K562 (cell line): Measurements from ENCODE around the gene SOX21. TPM values are rescaled to one million over a fixed set of nuclear protein-coding genes. Genes with fewer than 3 reads are reported as not detected.

Experiments
- ATAC-seq: fragments of 200-7000 bp; cut with Tn5 transposase; 3 replicates; pipeline ENCODE4 v1.9.1; 2020; ENCODE audit warnings: moderate library complexity
- BruUV-seq: library from RNA; stranded (reverse); fragments of 400-500 nt; replicated peaks from 2 replicates; lab custom pipeline; 2021; lab: Mats Ljungman, UMichigan
- CTCF ChIA-PET: fragments of 300-600 bp; formaldehyde crosslinking; extraction: SDS; loops from one replicate; lab custom pipeline; 2021; ENCODE audit warnings: low intra/inter-chr PET ratio; lab: Yijun Ruan, JAX
- POLR2A ChIA-PET: fragments of 300-600, 350-650 bp; sonication (Branson Sonifier 250); formaldehyde crosslinking; extraction: SDS; loops from one replicate; lab custom pipeline; 2021; ENCODE audit warnings: antibody characterized with exemption, inconsistent platforms; lab: Yijun Ruan, JAX
- DNase-seq, 4 experiments: peaks; one replicate each; pipeline versions ENCODE4 v3.0.0 to v3.0.0-alpha.2; 2011 to 2018; ENCODE audit warnings: low spot score in 3 of 4, mixed read lengths in 3 of 4; ENCODE audit errors: extremely low read depth in 1 of 4
- FAIRE-seq: peaks from 2 replicates; lab custom pipeline; 2011; peaks lifted over from hg19 to GRCh38; lab: Jason Lieb, UNC
- H2AFZ ChIP-seq: 2 replicates; pipeline ENCODE4 v1.6.0; 2011; ENCODE audit warnings: low read depth, low read length, control low read depth, inconsistent platforms
- H3K27ac ChIP-seq: fragments of 200-600 bp; 3 replicates; pipeline ENCODE4 v1.8.0; 2011; ENCODE audit warnings: low read depth, mild to moderate bottlenecking, control low read depth, inconsistent platforms, low read length, moderate library complexity, mixed read lengths; ENCODE audit errors: extremely low read depth
- H3K27me3 ChIP-seq, 2 experiments: fragments of 300-600 bp in 1 of 2; 2 replicates in 1 of 2; 3 replicates in 1 of 2; pipeline versions ENCODE4 v1.6.0 to v1.8.0; 2011; ENCODE audit warnings: inconsistent platforms in 2 of 2, low read length in 2 of 2, mild to moderate bottlenecking in 1 of 2, mixed read lengths in 1 of 2, moderate library complexity in 1 of 2; ENCODE audit not compliant: control insufficient read depth in 2 of 2, insufficient read depth in 2 of 2
- H3K36me3 ChIP-seq: fragments of 300-600 bp; 3 replicates; pipeline ENCODE4 v1.8.0; 2011; ENCODE audit warnings: mild to moderate bottlenecking, low read length, inconsistent platforms; ENCODE audit not compliant: control insufficient read depth, insufficient read depth
- H3K4me1 ChIP-seq, 2 experiments: fragments of 200-600 bp in 1 of 2; replicated peaks in 1 of 2; 2 replicates in 1 of 2; 3 replicates in 1 of 2; pipeline versions ENCODE4 v1.5.1 to v1.8.0; 2011; ENCODE audit warnings: inconsistent platforms in 2 of 2, low read length in 2 of 2, mild to moderate bottlenecking in 1 of 2, mixed read lengths in 1 of 2, moderate library complexity in 1 of 2; ENCODE audit not compliant: control insufficient read depth in 2 of 2, insufficient read depth in 2 of 2
- H3K4me2 ChIP-seq: 2 replicates; pipeline ENCODE4 v1.6.1; 2011; ENCODE audit warnings: low read length, control low read depth, inconsistent platforms, mixed read lengths; ENCODE audit not compliant: insufficient read depth
- H3K4me3 ChIP-seq: fragments of 200-600 bp; sonication (generic), shearing (Covaris generic); 2 replicates; pipeline ENCODE4 v1.5.1; 2016; ENCODE audit warnings: control low read depth, inconsistent platforms
- H3K79me2 ChIP-seq: fragments of 200-600 bp; 3 replicates; pipeline ENCODE4 v1.8.0; 2011; ENCODE audit warnings: low read length, inconsistent platforms; ENCODE audit not compliant: control insufficient read depth, insufficient read depth
- H3K9ac ChIP-seq, 2 experiments: 2 replicates each; pipeline versions ENCODE4 v1.6.0 to v1.6.1; 2011; ENCODE audit warnings: low read depth in 2 of 2, low read length in 2 of 2, control low read depth in 1 of 2, inconsistent platforms in 1 of 2, mild to moderate bottlenecking in 1 of 2, mixed read lengths in 1 of 2; ENCODE audit not compliant: insufficient read depth in 1 of 2
- H3K9me1 ChIP-seq: one replicate; pipeline ENCODE4 v1.6.0; 2011; ENCODE audit warnings: inconsistent platforms, mild to moderate bottlenecking, low read length, moderate library complexity; ENCODE audit not compliant: control insufficient read depth, insufficient read depth
- H3K9me3 ChIP-seq: replicated peaks from 2 replicates; pipeline ENCODE4 v1.5.1; 2011; ENCODE audit warnings: low read depth, low read length, inconsistent platforms; ENCODE audit not compliant: control insufficient read depth, insufficient read depth
- H4K20me1 ChIP-seq: replicated peaks from 2 replicates; pipeline ENCODE4 v1.6.1; 2011; ENCODE audit warnings: low read length, inconsistent platforms, mixed read lengths; ENCODE audit not compliant: control insufficient read depth, insufficient read depth
- HDAC2 ChIP-seq: fragments of 450-650 bp; IDR thresholded peaks from 2 replicates; pipeline ENCODE4 v1.6.1; 2016; ENCODE audit warnings: mild to moderate bottlenecking
- HMG20A ChIP-seq: fragments of 450-650 bp; formaldehyde crosslinking; conservative IDR thresholded peaks from 2 replicates; pipeline ENCODE4 v1.4.0; 2020; ENCODE audit warnings: mild to moderate bottlenecking, mixed read lengths
- TSC22D4 ChIP-seq: fragments of 450-650 bp; IDR thresholded peaks from 2 replicates; pipeline ENCODE4 v1.6.1; 2016; ENCODE audit warnings: missing genetic modification characterization, missing biosample characterization, control low read depth
- ZNF24 ChIP-seq: fragments of 450-650 bp; IDR thresholded peaks from 2 replicates; pipeline ENCODE4 v1.6.1; 2016
- WGBS: fragments of 100-300 bp; shearing (Covaris generic); methylation state at CpG from one replicate; pipeline ENCODE4 v1.1.6; 2016; ENCODE audit warnings: low coverage, mixed read lengths; ENCODE audit not compliant: insufficient coverage; ENCODE audit errors: missing lambda C conversion rate; 5-methylcytosine and 5-hydroxymethylcytosine counted together
- in situ Hi-C: fragments of 300-500 bp; cut with MboI; formaldehyde crosslinking; loops from 4 replicates; pipeline ENCODE4 v1.15.0; 2018; ENCODE audit warnings: inconsistent platforms, mixed read lengths
- intact Hi-C: fragments of 100-400 bp; cut with micrococcal nuclease; formaldehyde crosslinking; loops from 2 replicates; pipeline ENCODE4 v1.14.2; 2022
- polyA plus RNA-seq, 8 experiments: library from polyadenylated mRNA; depleted of rRNA in 4 of 8; stranded (reverse) in 5 of 8; unstranded in 3 of 8; fragments of >200 nt; fragmentation: Nextera tagmentation in 2 of 8; fragmentation: Illumina TruSeq in 1 of 8; extraction: Ambion mirVana in 2 of 8; extraction: Trizol in 1 of 8; gene quantifications; 2 replicates each; pipeline versions ENCODE4 v1.2.1 to v1.2.3, GENCODE V29; 2011 to 2014; ENCODE audit warnings: inconsistent platforms in 1 of 8, missing spikeins in 1 of 8
- total RNA-seq, 7 experiments: library from RNA; depleted of rRNA in 6 of 7; stranded (reverse); fragments of >200 nt in 6 of 7; fragmentation: Illumina TruSeq in 2 of 7; extraction: Trizol in 2 of 7; gene quantifications; 2 replicates each; pipeline versions ENCODE4 v1.2.1 to v1.2.3, GENCODE V29; 2011 to 2021; ENCODE audit warnings: low replicate concordance in 1 of 7
- TF ChIP-seq, protein P1 (sequence below): sonication (generic); formaldehyde crosslinking; IDR thresholded peaks from 2 replicates; pipeline ENCODE4 v1.8.1; 2023; ENCODE audit warnings: mild to moderate bottlenecking, missing genetic modification reagents

SOX21 gene
- total and polyA plus RNA-seq, 9 of the 15 experiments (the other 6 are each of a cell fraction or from before 2014, with no cell fraction given): 0.07 TPM; not detected in 8

DNA sequence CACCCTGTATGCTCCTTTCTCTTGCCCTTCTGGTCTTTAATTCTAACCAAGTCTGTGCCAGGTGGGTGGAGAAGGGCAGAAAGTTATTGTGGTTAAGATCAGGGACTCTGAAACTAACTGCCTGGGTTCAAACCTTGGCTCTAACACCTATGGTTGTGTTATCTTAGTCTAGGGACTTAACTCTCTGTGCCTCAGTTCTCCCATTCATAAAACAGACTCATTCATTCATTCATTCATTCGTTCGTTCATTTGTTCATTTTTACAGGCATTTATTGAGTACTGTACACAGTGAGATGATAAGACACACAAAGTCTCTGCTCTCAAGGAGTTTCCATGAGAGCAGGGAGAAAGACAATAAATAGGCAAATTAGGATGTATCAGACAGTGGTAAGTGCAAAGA lies 30.1 kb downstream of the SOX21 start:
- no peaks in the 10 kb centered on the region for H3K36me3 ChIP-seq
- no TSS peak for BruUV-seq
- no peak overlapping the region for H3K9ac ChIP-seq
- ATAC-seq (no peak), DNase-seq (no peak), FAIRE-seq (no peak)
- CTCF ChIA-PET: no interaction called here
- H3K9me1 ChIP-seq: no peaks in the 10 kb centered on the region
- intact Hi-C loops (no loop called here), in situ Hi-C loops (no loop called here)
- H3K79me2 ChIP-seq: no peaks in the 10 kb centered on the region
- H3K9me3 ChIP-seq: no peaks in the 10 kb centered on the region
- H3K4me3 ChIP-seq: no peak overlapping the region
- H3K27me3 ChIP-seq: no peaks in the 10 kb centered on the region
- peak; percentile 79 for TF ChIP-seq ZNF24
- TF ChIP-seq HDAC2: no peak
- TF ChIP-seq, protein P1, sequence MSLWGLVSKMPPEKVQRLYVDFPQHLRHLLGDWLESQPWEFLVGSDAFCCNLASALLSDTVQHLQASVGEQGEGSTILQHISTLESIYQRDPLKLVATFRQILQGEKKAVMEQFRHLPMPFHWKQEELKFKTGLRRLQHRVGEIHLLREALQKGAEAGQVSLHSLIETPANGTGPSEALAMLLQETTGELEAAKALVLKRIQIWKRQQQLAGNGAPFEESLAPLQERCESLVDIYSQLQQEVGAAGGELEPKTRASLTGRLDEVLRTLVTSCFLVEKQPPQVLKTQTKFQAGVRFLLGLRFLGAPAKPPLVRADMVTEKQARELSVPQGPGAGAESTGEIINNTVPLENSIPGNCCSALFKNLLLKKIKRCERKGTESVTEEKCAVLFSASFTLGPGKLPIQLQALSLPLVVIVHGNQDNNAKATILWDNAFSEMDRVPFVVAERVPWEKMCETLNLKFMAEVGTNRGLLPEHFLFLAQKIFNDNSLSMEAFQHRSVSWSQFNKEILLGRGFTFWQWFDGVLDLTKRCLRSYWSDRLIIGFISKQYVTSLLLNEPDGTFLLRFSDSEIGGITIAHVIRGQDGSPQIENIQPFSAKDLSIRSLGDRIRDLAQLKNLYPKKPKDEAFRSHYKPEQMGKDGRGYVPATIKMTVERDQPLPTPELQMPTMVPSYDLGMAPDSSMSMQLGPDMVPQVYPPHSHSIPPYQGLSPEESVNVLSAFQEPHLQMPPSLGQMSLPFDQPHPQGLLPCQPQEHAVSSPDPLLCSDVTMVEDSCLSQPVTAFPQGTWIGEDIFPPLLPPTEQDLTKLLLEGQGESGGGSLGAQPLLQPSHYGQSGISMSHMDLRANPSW (CRISPR knock-in tag): no peak
- TF ChIP-seq TSC22D4 (tag): no peak
- TF ChIP-seq HMG20A (CRISPR knock-in tag): no peak
- no peak overlapping the region for H3K4me2 ChIP-seq
- H3K4me1 ChIP-seq: peaks cover 0 to 3% of the 10 kb centered on the region in 2 experiments; a peak in 2 of 5 replicates
- H3K27ac ChIP-seq: no peak overlapping the region
- WGBS: 14% methylated on average over 2 of the region's 2 CpGs
- H2AFZ ChIP-seq: no peak overlapping the region
- POLR2A ChIA-PET: interaction anchor here (1.7 kb wide), 1 partner anchor 11 kb away, joined by 4 read pairs; no protein-coding TSS in a partner anchor
- no peaks in the 10 kb centered on the region for H4K20me1 ChIP-seq
